SK-N-MC (cell line): ENCODE measurements around the gene PDE4D.

Experiments
- EZH2 ChIP-seq: fragments of 200-600 bp; sonication (generic); IDR thresholded peaks from one replicate; pipeline ENCODE4 v1.6.1; 2017; ENCODE audit warnings: antibody characterized with exemption
- FOXP2 ChIP-seq: optimal IDR thresholded peaks from 2 replicates; pipeline ENCODE3; 2011; ENCODE audit warnings: mild to moderate bottlenecking, moderate library complexity; ENCODE audit not compliant: insufficient read depth; ENCODE audit errors: extremely low read length, control extremely low read depth
- POLR2AphosphoS5 ChIP-seq: IDR thresholded peaks from 2 replicates; pipeline ENCODE4 v1.6.1; 2012; ENCODE audit warnings: mild to moderate bottlenecking, low read depth, low read length, borderline replicate concordance

- no peak for TF ChIP-seq EZH2
- no peak for TF ChIP-seq POLR2AphosphoS5
- TF ChIP-seq FOXP2 = no peak
These were observed 325.4 kb downstream of the PDE4D start for GRCh38 chr5:59568161-59568560.
